Sigmoid colon (tissue), 7 donors: ENCODE measurements around the gene HSPA1A. TPM values are rescaled to one million over a fixed set of nuclear protein-coding genes. Genes with fewer than 3 reads are reported as not detected.
A peak's percentile ranks its signal among the peaks of the same experiment; 100 is the strongest.
"Not testable (repeated sequence)": the region's sequence is repeated elsewhere in the genome, so short reads cannot be mapped to it uniquely, and the experiment has no call there.

ENCODE experiments used
- DNase-seq: peaks from one replicate; pipeline ENCODE4 v3.0.0-alpha.2; 2019
- H3K27ac ChIP-seq, 4 donors: fragments of 200-600 bp; sonication (generic); one replicate each; pipeline ENCODE4 v1.5.1; 2016 to 2019; ENCODE audit warnings: mild to moderate bottlenecking in 1 of 4
- H3K27me3 ChIP-seq, 3 donors: fragments of 200-600 bp; sonication (generic); one replicate each; pipeline ENCODE4 v1.5.1; 2019; ENCODE audit warnings: mild to moderate bottlenecking in 1 of 3
- H3K36me3 ChIP-seq, 4 donors: fragments of 200-600 bp; sonication (generic); one replicate each; pipeline ENCODE4 v1.5.1; 2016 to 2019
- H3K4me1 ChIP-seq, 4 donors: fragments of 200-600 bp; sonication (generic); one replicate each; pipeline ENCODE4 v1.5.1; 2017 to 2019
- H3K4me3 ChIP-seq, 4 donors: fragments of 200-600 bp; sonication (generic); one replicate each; pipeline ENCODE4 v1.5.1; 2017 to 2019; ENCODE audit warnings: mild to moderate bottlenecking in 2 of 4, moderate library complexity in 1 of 4
- H3K9me3 ChIP-seq, 4 donors: fragments of 200-600 bp in 3 of 4; sonication (generic) in 3 of 4; one replicate each; pipeline versions ENCODE4 v1.5.1 to v1.6.1; 2013 to 2019
- CTCF ChIP-seq, 4 experiments: fragments of 450-650 bp in 3 of 4; fragments of 200-600 bp in 1 of 4; IDR thresholded peaks; one replicate each; pipeline ENCODE4 v1.5.1; 2016 to 2019; ENCODE audit warnings: antibody characterized with exemption in 4 of 4, mild to moderate bottlenecking in 3 of 4, moderate library complexity in 2 of 4
- EP300 ChIP-seq, 4 donors: sonication (generic); formaldehyde crosslinking; IDR thresholded peaks; one replicate each; pipeline ENCODE4 v1.6.1; 2017; ENCODE audit warnings: antibody characterized with exemption in 4 of 4
- POLR2A ChIP-seq, 2 donors: fragments of 450-650 bp; IDR thresholded peaks; one replicate each; pipeline ENCODE4 v1.6.1; 2016; ENCODE audit warnings: antibody characterized with exemption in 2 of 2, mild to moderate bottlenecking in 2 of 2, moderate library complexity in 2 of 2
- POLR2AphosphoS5 ChIP-seq, 4 donors: sonication (generic); formaldehyde crosslinking; IDR thresholded peaks; one replicate each; pipeline ENCODE4 v1.6.1; 2017; ENCODE audit warnings: antibody characterized with exemption in 4 of 4
- WGBS, 2 donors: extraction: QIAGEN DNeasy Blood & Tissue Kit; methylation state at CpG; one replicate each; pipeline ENCODE4 v1.1.7; 2013; 5-methylcytosine and 5-hydroxymethylcytosine counted together
- intact Hi-C: fragments of 100-400 bp; cut with DNase I; formaldehyde crosslinking; loops from one replicate; pipeline ENCODE4 v1.15.1; 2023
- polyA plus RNA-seq, 3 donors: library from polyadenylated mRNA; stranded (reverse); fragments of 200-250 nt; gene quantifications; one replicate each; pipeline ENCODE4 v1.2.3, GENCODE V29; 2013
- total RNA-seq, 4 donors: library from RNA; depleted of rRNA; stranded (reverse); fragments of >200 nt; gene quantifications; one replicate each; pipeline ENCODE4 v1.1.0, GENCODE V29; 2016
- donor health status: healthy with polysubstance abuse.
- donor health status: Bipolar disorder and iron deficiency.
- donor health status: healthy.

The HSPA1A gene
- total and polyA plus RNA-seq, 7 donors = 39.0 to 321 (median 147) TPM

GRCh38 chr6:31819871-31820299 is 4.5 kb downstream of the HSPA1A start:
- no peak for DNase-seq
- Histone ChIP-seq H3K9me3 (no peaks in the 10 kb centered on the region), H3K36me3 (no peaks in the 10 kb centered on the region), H3K4me1 (peaks cover 0 to 59% (median 58%) of the 10 kb centered on the region in 4 donors), H3K4me3 (no peak overlapping the region), H3K27me3 (no peaks in the 10 kb centered on the region), H3K27ac (peak overlapping the region; percentile 93 to 98 (median 95))
- intact Hi-C loops = loop anchor here (10.0 kb wide), 2 partner anchors 355 to 1205 kb away; partner anchors contain the start of genes AGPAT1, MRPS18B, PPP1R10 and RNF5
- TF ChIP-seq POLR2A (IDR thresholded peaks at IDR 0.05) = peak in 1 of 2 donors; percentile 11
- no peak for TF ChIP-seq CTCF (IDR thresholded peaks at IDR 0.05)

DNA sequence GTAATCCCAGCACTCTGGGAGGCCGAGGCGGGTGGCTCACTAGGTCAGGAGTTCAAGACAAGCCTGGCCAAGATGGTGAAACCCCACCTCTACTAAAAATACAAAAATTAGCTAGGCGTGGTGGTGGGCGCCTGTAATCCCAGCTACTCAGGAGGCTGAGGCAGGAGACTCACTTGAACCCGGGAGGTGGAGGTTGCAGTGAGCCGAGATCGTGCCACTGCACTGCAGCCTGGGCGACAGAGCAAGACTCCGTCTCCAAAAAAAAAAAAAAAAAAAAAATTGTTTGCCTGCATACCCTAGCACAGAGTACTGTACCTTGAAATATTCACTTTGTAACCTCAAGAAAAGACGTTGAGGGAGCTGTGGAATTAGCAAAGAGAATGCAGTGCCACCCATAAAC is 5.1 kb downstream of the HSPA1A start:
- WGBS, 2 donors = 68 to 89% methylated on average over 10 of the region's 10 CpGs
- H3K36me3 ChIP-seq, H3K27me3 ChIP-seq, DNase-seq, H3K9me3 ChIP-seq, H3K4me3 ChIP-seq: not testable (repeated sequence)
- peak overlapping the region; percentile 93 to 98 (median 95) for H3K27ac ChIP-seq
- peaks cover 0 to 59% (median 58%) of the 10 kb centered on the region in 4 donors for H3K4me1 ChIP-seq
- intact Hi-C loops = loop anchor here (10.0 kb wide), 2 partner anchors 354 to 1206 kb away; partner anchors contain the start of genes AGPAT1, MRPS18B, PPP1R10 and RNF5

GRCh38 chr6:31821301-31822035 is 6.1 kb downstream of the HSPA1A start:
- H3K36me3 ChIP-seq = no peaks in the 10 kb centered on the region
- no peaks in the 10 kb centered on the region for H3K9me3 ChIP-seq
- H3K4me1 ChIP-seq = peaks cover 0 to 69% (median 66%) of the 10 kb centered on the region in 4 donors
- peak; percentile 89 for DNase-seq
- H3K27ac ChIP-seq = peak overlapping the region; percentile 93 to 98 (median 95)
- WGBS, 2 donors = 2 to 6% methylated on average over 39 of the region's 39 CpGs
- intact Hi-C loops = loop anchor here (1.0 to 10.0 kb wide), 3 partner anchors 15 to 1207 kb away; partner anchors contain the start of genes AGPAT1, LSM2, MRPS18B and PPP1R10
- H3K27me3 ChIP-seq = no peaks in the 10 kb centered on the region
- TF ChIP-seq POLR2A (IDR thresholded peaks at IDR 0.05) (peak; percentile 2 to 24), POLR2AphosphoS5 (IDR thresholded peaks at IDR 0.05) (peak in 2 of 4 donors; percentile 5 to 21), CTCF (IDR thresholded peaks at IDR 0.05) (no peak), EP300 (IDR thresholded peaks at IDR 0.05) (no peak)
- peak overlapping the region; percentile 45 to 61 (median 50) for H3K4me3 ChIP-seq

DNA sequence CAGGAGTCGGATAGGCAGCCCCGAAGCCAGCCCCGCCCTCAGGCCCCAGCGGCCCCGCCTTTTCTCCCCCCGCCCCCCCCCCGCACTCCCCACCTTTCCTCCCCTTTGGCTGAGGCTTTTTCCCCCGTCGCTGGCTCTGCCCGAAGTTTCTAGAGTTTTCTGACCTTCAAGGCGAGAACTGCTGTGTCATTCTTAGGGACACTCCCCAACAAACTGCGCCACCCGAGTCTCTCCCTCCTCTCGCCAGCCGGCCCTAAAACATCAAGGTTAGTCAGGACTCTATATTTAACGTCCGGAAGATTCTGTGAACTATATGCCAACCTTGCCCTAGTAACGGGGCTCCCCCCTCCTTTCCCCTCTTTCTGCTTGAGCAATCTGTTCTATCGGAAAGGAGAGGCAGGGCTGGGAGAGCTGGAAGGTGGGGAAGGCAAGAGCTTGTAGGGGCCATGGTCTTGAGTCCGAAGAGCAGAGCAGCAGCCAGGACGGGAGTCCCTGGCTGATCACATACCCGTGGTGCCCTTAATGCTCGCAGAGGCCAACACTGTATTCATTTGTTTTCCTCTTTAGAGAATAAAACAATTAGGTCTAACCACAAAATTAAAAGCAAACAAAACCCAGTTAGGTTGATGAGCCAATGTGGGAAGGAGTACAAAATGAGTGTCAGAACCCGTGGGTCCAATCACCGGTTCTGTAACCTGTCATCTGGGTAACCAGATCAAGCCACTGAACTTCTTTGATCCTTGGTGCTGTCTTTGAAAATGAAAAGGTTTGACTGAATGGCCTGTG is 6.9 kb downstream of the HSPA1A start:
- peak; percentile 97 for DNase-seq
- no peaks in the 10 kb centered on the region for H3K36me3 ChIP-seq
- intact Hi-C loops = loop anchor here (1.0 to 10.0 kb wide), 3 partner anchors 16 to 1207 kb away; partner anchors contain the start of genes AGPAT1, LSM2, MRPS18B and PPP1R10
- TF ChIP-seq POLR2A (IDR thresholded peaks at IDR 0.05) = peak; percentile 74 to 76
- TF ChIP-seq EP300 (IDR thresholded peaks at IDR 0.05) = peak in 1 of 4 donors; percentile 28
- no peak for TF ChIP-seq CTCF (IDR thresholded peaks at IDR 0.05)
- peak; percentile 88 to 97 (median 94) for TF ChIP-seq POLR2AphosphoS5 (IDR thresholded peaks at IDR 0.05)
- H3K4me1 ChIP-seq = peaks cover 0 to 72% (median 69%) of the 10 kb centered on the region in 4 donors
- no peaks in the 10 kb centered on the region for H3K9me3 ChIP-seq
- H3K27me3 ChIP-seq = no peaks in the 10 kb centered on the region
- H3K4me3 ChIP-seq = peak overlapping the region; percentile 45 to 61 (median 50)
- 1 to 2% methylated on average over 25 of the region's 25 CpGs for WGBS, 2 donors
- H3K27ac ChIP-seq = peak overlapping the region; percentile 93 to 98 (median 95)

DNA sequence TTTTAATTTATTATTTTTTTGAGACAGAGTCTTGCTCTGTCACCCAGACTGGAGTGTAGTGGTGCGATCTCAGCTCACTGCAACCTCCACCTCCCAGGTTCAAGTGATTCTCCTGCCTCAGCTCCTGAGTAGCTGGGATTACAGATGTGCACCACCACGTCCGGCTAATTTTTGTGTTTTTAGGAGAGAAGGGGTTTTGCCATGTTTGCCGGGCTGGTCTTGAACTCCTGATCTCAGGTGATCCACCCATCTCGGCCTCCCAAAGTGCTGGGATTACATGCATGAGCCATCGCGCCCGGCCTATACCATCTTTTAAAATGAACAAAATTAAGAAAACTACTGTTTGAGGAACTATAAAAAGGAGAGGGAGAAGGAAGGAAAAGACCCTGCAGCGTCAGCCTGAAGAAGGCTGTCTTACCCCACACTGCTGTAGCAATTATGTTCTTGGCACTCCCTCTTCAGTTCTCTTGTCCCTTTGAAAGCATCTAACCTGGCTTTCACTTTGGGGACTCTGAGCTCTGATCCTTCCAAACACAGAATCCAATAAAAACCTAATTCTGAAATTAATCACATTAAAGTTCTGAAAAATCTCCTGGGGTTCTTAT is 8.4 kb downstream of the HSPA1A start:
- H3K27me3 ChIP-seq, H3K4me3 ChIP-seq, H3K9me3 ChIP-seq, DNase-seq, H3K36me3 ChIP-seq: not testable (repeated sequence)
- Histone ChIP-seq H3K4me1 (peaks cover 0 to 58% (median 57%) of the 10 kb centered on the region in 4 donors), H3K27ac (peak overlapping the region; percentile 93 to 98 (median 95))
- WGBS, 2 donors = 87% methylated on average over 9 of the region's 9 CpGs
- intact Hi-C loops = loop anchor here (10.0 kb wide), 2 partner anchors 351 to 1209 kb away; partner anchors contain the start of genes AGPAT1, MRPS18B, PPP1R10 and RNF5
